ENCODE measurements around the gene SMPD2.
A peak's percentile ranks its signal among the peaks of the same experiment; 100 is the strongest.

SMPD2 gene

GRCh38 chr6:109455437-109456110 is 15.1 kb downstream of the SMPD2 start, which contains the start of gene MICAL1 (continued):
- TF ChIP-seq ZNF133 (tag by site-specific recombination; IDR thresholded peaks at IDR 0.05) (no peak), ZNF654 (tag by site-specific recombination; IDR thresholded peaks at IDR 0.05; ENCODE audit: low read depth) (no peak), ZNF157 (tag by site-specific recombination; IDR thresholded peaks at IDR 0.05) (no peak), ZNF514 (tag by site-specific recombination; IDR thresholded peaks at IDR 0.05) (no peak), ZNF16 (tag by site-specific recombination; IDR thresholded peaks at IDR 0.05; ENCODE audit: low read depth) (no peak), ZBTB21 (tag by site-specific recombination; IDR thresholded peaks at IDR 0.05) (no peak), IKZF3 (tag by site-specific recombination; IDR thresholded peaks at IDR 0.05) (no peak), ZNF24 (tag by site-specific recombination; IDR thresholded peaks at IDR 0.05) (no peak), ZNF341 (tag by site-specific recombination; IDR thresholded peaks at IDR 0.05; ENCODE audit: low read depth) (peak; percentile 49; the same call in 1 of the 2 replicates), BCL11B (tag by site-specific recombination; IDR thresholded peaks at IDR 0.05; ENCODE audit: low read depth) (peak; percentile 49; the same call in 1 of the 2 replicates), ATF2 (tag by site-specific recombination; IDR thresholded peaks at IDR 0.05; ENCODE audit: low read depth) (no peak), ZBTB11 (tag by site-specific recombination; conservative IDR thresholded peaks at IDR 0.05; ENCODE audit: low read depth) (peak; percentile 44; the same call in 1 of the 2 replicates), ZNF544 (tag by site-specific recombination; IDR thresholded peaks at IDR 0.05) (no peak), ZNF610 (tag by site-specific recombination; IDR thresholded peaks at IDR 0.05; ENCODE audit: borderline replicate concordance) (0 out of 2 replicates have a peak, but pooled peaks have one; percentile 26), ZSCAN23 (tag by site-specific recombination; IDR thresholded peaks at IDR 0.05) (no peak), ZNF670 (tag by site-specific recombination; IDR thresholded peaks at IDR 0.05; ENCODE audit: low read depth) (no peak), HOXC10 (CRISPR knock-in tag; IDR thresholded peaks at IDR 0.05) (no peak), EGR2 (tag by site-specific recombination; IDR thresholded peaks at IDR 0.05; ENCODE audit: low read depth) (peak; percentile 62), ZEB2 (tag by site-specific recombination; IDR thresholded peaks at IDR 0.05) (0 out of 2 replicates have a peak, but pooled peaks have one; percentile 54), ZNF658 (tag by site-specific recombination; IDR thresholded peaks at IDR 0.05) (no peak), ZNF449 (tag by site-specific recombination; IDR thresholded peaks at IDR 0.05) (peak; percentile 62), ZNF174 (tag by site-specific recombination; IDR thresholded peaks at IDR 0.05) (no peak), ZFP3 (tag by site-specific recombination; IDR thresholded peaks at IDR 0.05; ENCODE audit: low read depth) (no peak), MEIS1 (CRISPR knock-in tag; IDR thresholded peaks at IDR 0.05; ENCODE audit: borderline replicate concordance) (no peak)
- TF ChIP-seq, protein P1, sequence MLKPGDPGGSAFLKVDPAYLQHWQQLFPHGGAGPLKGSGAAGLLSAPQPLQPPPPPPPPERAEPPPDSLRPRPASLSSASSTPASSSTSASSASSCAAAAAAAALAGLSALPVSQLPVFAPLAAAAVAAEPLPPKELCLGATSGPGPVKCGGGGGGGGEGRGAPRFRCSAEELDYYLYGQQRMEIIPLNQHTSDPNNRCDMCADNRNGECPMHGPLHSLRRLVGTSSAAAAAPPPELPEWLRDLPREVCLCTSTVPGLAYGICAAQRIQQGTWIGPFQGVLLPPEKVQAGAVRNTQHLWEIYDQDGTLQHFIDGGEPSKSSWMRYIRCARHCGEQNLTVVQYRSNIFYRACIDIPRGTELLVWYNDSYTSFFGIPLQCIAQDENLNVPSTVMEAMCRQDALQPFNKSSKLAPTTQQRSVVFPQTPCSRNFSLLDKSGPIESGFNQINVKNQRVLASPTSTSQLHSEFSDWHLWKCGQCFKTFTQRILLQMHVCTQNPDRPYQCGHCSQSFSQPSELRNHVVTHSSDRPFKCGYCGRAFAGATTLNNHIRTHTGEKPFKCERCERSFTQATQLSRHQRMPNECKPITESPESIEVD (tag by site-specific recombination; IDR thresholded peaks at IDR 0.05), result no peak
- TF ChIP-seq, protein P2, sequence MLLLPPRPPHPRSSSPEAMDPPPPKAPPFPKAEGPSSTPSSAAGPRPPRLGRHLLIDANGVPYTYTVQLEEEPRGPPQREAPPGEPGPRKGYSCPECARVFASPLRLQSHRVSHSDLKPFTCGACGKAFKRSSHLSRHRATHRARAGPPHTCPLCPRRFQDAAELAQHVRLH (tag by site-specific recombination; IDR thresholded peaks at IDR 0.05), result no peak
- TF ChIP-seq, protein P3, sequence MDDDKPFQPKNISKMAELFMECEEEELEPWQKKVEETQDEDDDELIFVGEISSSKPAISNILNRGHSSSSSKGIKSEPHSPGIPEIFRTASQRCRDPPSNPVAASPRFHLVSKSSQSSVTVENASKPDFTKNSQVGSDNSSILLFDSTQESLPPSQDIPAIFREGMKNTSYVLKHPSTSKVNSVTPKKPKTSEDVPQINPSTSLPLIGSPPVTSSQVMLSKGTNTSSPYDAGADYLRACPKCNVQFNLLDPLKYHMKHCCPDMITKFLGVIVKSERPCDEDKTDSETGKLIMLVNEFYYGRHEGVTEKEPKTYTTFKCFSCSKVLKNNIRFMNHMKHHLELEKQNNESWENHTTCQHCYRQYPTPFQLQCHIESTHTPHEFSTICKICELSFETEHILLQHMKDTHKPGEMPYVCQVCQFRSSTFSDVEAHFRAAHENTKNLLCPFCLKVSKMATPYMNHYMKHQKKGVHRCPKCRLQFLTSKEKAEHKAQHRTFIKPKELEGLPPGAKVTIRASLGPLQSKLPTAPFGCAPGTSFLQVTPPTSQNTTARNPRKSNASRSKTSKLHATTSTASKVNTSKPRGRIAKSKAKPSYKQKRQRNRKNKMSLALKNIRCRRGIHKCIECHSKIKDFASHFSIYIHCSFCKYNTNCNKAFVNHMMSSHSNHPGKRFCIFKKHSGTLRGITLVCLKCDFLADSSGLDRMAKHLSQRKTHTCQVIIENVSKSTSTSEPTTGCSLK (tag by site-specific recombination; IDR thresholded peaks at IDR 0.05), result no peak

Data from HEK293 (cell line).